Motor neuron (in vitro differentiated cells): ENCODE results near the gene DUSP2. TPM values are rescaled to one million over a fixed set of nuclear protein-coding genes. Genes with fewer than 3 reads are reported as not detected.

Experiments
- ATAC-seq, 8 experiments: fragments of 200-7000 bp; cut with Tn5 transposase; replicated peaks in 6 of 8; 2 replicates each; pipeline ENCODE4 v1.8.0; 2021; ENCODE audit warnings: mild to moderate bottlenecking in 8 of 8, moderate library complexity in 8 of 8
- H3K27ac ChIP-seq, 2 donors: fragments of 250-450 bp; sonication (Bioruptor Pico); 2 replicates each; pipeline ENCODE4 v1.9.0; 2021; ENCODE audit warnings: antibody characterized with exemption in 2 of 2, mild to moderate bottlenecking in 2 of 2, moderate library complexity in 1 of 2
- H3K4me1 ChIP-seq, 2 donors: fragments of 250-450 bp; sonication (Bioruptor Pico); replicated peaks in 1 of 2; 2 replicates each; pipeline ENCODE4 v1.6.1; 2021; ENCODE audit warnings: antibody characterized with exemption in 2 of 2, mild to moderate bottlenecking in 2 of 2, moderate library complexity in 1 of 2
- H3K4me3 ChIP-seq, 5 donors: fragments of 250-450 bp; sonication (Bioruptor Pico); 2 replicates each; pipeline ENCODE4 v1.9.0; 2021; ENCODE audit warnings: antibody characterized with exemption in 5 of 5, mild to moderate bottlenecking in 5 of 5, moderate library complexity in 4 of 5
- WGBS, 10 experiments: fragments of 450-650 bp; shearing (Covaris generic); methylation state at CpG; one replicate each; pipeline ENCODE4 v1.0.0; 2022; 5-methylcytosine and 5-hydroxymethylcytosine counted together
- in situ Hi-C, 9 experiments: fragments of 400-800 bp; cut with MboI; loops; one replicate each; pipeline ENCODE4 v1.15.0; 2021; ENCODE audit warnings: low sequenced_read_pairs in 9 of 9, low pct_unique_long_range_greater_than_20kb in 2 of 9; ENCODE audit not compliant: unreplicated experiment in 9 of 9
- total RNA-seq, 8 experiments: library from RNA; unstranded; fragments of 300-600 nt; gene quantifications; 2 replicates each; pipeline versions ENCODE4 v1.2.3 to v1.2.4, GENCODE V29; 2022

DUSP2 gene
- total RNA-seq, 8 experiments from 2014 or later: 0.36 to 6.1 (median 1.1) TPM

- peaks cover 10 to 19% of the 10 kb centered on the region in 2 donors for H3K4me1 ChIP-seq
- no peak for ATAC-seq
- WGBS, 10 experiments: 45 to 100% (median 64%) methylated on average over 1 to 4 of the region's 4 CpGs; no CpG with 5 or more reads in 3 of the 10 experiments
- H3K27ac ChIP-seq: no peak overlapping the region
- in situ Hi-C loops: loop anchor here in 2 of 9 experiments (25.0 kb wide), 1 partner anchor 99 kb away; no protein-coding TSS in a partner anchor
- H3K4me3 ChIP-seq: no peak overlapping the region
These were observed 34.0 kb downstream of the DUSP2 start for GRCh38 chr2:96111257-96111640.

DNA sequence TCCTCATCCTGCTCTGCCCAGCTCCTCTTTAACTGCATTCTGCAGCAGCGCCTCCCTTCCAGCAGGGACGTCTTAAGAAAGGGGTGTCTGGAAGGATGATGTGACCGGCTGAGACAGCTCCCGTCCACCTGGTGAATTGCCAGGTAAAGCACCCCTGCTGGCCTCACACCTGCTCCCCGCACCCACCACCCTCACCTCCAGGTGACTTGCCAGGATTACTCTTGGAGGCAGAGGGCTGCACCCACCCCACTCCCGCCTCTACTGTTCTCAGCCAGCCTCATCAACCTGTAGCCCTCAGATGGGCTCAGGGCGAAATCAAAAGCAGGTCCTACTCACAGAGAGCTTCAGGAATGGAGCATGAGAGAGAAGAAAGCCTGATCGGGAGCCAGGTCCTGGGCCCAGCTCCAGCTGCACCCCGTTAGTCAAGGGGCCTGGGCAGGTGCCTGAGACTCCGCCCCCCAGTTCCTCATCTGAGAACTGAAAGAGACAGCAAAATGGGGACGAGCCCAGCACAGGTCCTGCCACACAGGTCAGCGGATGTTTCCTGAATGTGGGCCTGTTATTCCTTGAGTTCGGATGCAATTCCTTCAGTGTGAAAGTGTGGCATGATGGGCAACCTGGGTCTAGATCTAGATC lies 34.5 kb downstream of the DUSP2 start:
- WGBS, 10 experiments: 27 to 100% (median 67%) methylated on average over 1 to 5 of the region's 13 CpGs; no CpG with 5 or more reads in 3 of the 10 experiments
- no peak overlapping the region for H3K4me3 ChIP-seq
- peaks cover 10 to 19% of the 10 kb centered on the region in 2 donors for H3K4me1 ChIP-seq
- in situ Hi-C loops: loop anchor here in 2 of 9 experiments (25.0 kb wide), 1 partner anchor 98 kb away; no protein-coding TSS in a partner anchor
- H3K27ac ChIP-seq: no peak overlapping the region
- ATAC-seq: no peak

- 20 to 80% methylated on average over 1 of the region's 3 CpGs; no CpG with 5 or more reads in 8 of the 10 experiments for WGBS, 10 experiments
- in situ Hi-C loops: loop anchor here in 2 of 9 experiments (25.0 kb wide), 1 partner anchor 98 kb away; no protein-coding TSS in a partner anchor
- ATAC-seq: no peak
- Histone ChIP-seq H3K27ac (peak overlapping the region in 1 of 2 donors; percentile 83), H3K4me1 (peaks cover 10 to 19% of the 10 kb centered on the region in 2 donors), H3K4me3 (no peak overlapping the region)
These were observed 35.2 kb downstream of the DUSP2 start for GRCh38 chr2:96109931-96110511.

DNA sequence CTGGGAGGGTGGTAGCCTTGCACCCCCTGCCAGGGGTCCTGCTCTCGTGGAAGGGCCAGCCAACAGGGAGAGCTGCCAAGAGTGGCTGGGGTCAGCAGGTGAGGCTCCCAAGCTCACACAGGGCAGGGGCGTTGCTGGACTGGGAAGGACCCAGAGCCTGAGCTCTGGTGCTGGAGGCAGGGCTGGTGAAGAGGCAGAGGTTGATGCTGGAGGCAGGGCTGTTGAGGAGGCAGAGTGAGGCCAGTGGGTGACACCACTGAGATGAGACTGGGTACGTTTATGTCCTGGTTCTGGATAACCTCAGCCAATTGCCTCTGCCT lies 35.9 kb downstream of the DUSP2 start:
- WGBS, 10 experiments: 61 to 89% methylated on average over 2 of the region's 3 CpGs; no CpG with 5 or more reads in 8 of the 10 experiments
- in situ Hi-C loops: loop anchor here in 2 of 9 experiments (25.0 kb wide), 1 partner anchor 97 kb away; no protein-coding TSS in a partner anchor
- Histone ChIP-seq H3K4me1 (peaks cover 10 to 19% of the 10 kb centered on the region in 2 donors), H3K27ac (peak overlapping the region in 1 of 2 donors; percentile 83), H3K4me3 (no peak overlapping the region)
- ATAC-seq: peak in 3 of 8 experiments; percentile 17 to 29 (median 28)

- ATAC-seq: peak in 5 of 8 experiments; percentile 19 to 74 (median 65)
- no peak overlapping the region for H3K4me3 ChIP-seq
- H3K27ac ChIP-seq: peak overlapping the region in 1 of 2 donors; percentile 83
- in situ Hi-C loops: loop anchor here in 2 of 9 experiments (25.0 kb wide), 1 partner anchor 96 kb away; no protein-coding TSS in a partner anchor
- 9 to 55% (median 21%) methylated on average over 1 to 9 of the region's 17 CpGs; no CpG with 5 or more reads in 5 of the 10 experiments for WGBS, 10 experiments
- peaks cover 10 to 19% of the 10 kb centered on the region in 2 donors for H3K4me1 ChIP-seq
These were observed 36.5 kb downstream of the DUSP2 start for GRCh38 chr2:96108541-96109360.

DNA sequence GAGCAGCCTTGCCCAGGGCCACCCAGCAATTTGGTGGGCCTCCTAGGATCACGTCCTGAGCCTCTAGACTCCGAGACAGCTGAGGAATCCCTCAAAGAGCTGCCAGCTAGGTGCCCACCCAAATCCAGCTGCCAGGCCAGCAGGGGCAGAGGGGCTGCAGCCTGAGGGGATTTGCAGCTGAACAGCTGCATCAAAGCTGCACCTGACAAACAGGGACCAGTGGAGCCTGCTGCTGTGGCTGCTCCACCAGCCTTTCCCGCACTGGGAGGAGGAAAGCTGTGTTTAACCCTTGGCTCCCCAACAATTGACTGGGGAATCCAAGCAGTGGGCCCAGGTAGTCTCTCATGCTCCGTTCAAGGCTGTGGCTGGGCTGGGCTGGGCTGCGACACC lies 37.1 kb downstream of the DUSP2 start:
- in situ Hi-C loops: loop anchor here in 2 of 9 experiments (25.0 kb wide), 1 partner anchor 96 kb away; no protein-coding TSS in a partner anchor

DNA sequence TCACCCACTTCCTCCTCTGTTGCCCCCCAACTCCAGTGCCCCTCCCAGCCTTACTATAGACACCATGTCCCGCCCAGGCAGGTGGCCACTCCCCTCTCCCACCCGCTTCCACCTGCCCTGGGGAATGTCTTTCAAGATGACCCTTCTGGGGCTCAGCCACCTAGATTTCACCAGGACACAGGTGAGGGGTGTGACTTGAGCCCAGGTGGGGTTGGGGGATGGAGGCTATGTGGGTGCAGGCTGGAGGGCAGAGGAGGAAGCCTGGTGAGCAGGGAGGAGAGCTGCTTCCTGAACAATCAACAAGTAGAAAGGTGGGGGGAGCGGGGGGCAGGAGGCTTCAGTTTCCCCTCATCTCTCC lies 37.6 kb downstream of the DUSP2 start:
- 100% methylated on average over 1 of the region's 3 CpGs; no CpG with 5 or more reads in 9 of the 10 experiments for WGBS, 10 experiments
- Histone ChIP-seq H3K4me1 (peaks cover 10 to 19% of the 10 kb centered on the region in 2 donors), H3K27ac (no peak overlapping the region), H3K4me3 (no peak overlapping the region)
- no peak for ATAC-seq
- in situ Hi-C loops: loop anchor here in 2 of 9 experiments (25.0 kb wide), 1 partner anchor 95 kb away; no protein-coding TSS in a partner anchor

More for the DNA sequence above, 37.1 kb downstream of the DUSP2 start:
- Histone ChIP-seq H3K4me1 (peaks cover 10 to 19% of the 10 kb centered on the region in 2 donors), H3K27ac (peak overlapping the region in 1 of 2 donors; percentile 83), H3K4me3 (no peak overlapping the region)
- 0 to 93% (median 40%) methylated on average over 1 to 2 of the region's 5 CpGs; no CpG with 5 or more reads in 6 of the 10 experiments for WGBS, 10 experiments
- ATAC-seq: peak in 2 of 8 experiments; percentile 20 to 32

- Histone ChIP-seq H3K4me3 (no peak overlapping the region), H3K4me1 (peaks cover 10 to 22% of the 10 kb centered on the region in 2 donors), H3K27ac (no peak overlapping the region)
- WGBS, 10 experiments: 60 to 92% (median 73%) methylated on average over 1 to 2 of the region's 9 CpGs; no CpG with 5 or more reads in 6 of the 10 experiments
- ATAC-seq: no peak
- in situ Hi-C loops: loop anchor here in 2 of 9 experiments (25.0 kb wide), 1 partner anchor 95 kb away; no protein-coding TSS in a partner anchor
These were observed 38.1 kb downstream of the DUSP2 start for GRCh38 chr2:96106991-96107707.

DNA sequence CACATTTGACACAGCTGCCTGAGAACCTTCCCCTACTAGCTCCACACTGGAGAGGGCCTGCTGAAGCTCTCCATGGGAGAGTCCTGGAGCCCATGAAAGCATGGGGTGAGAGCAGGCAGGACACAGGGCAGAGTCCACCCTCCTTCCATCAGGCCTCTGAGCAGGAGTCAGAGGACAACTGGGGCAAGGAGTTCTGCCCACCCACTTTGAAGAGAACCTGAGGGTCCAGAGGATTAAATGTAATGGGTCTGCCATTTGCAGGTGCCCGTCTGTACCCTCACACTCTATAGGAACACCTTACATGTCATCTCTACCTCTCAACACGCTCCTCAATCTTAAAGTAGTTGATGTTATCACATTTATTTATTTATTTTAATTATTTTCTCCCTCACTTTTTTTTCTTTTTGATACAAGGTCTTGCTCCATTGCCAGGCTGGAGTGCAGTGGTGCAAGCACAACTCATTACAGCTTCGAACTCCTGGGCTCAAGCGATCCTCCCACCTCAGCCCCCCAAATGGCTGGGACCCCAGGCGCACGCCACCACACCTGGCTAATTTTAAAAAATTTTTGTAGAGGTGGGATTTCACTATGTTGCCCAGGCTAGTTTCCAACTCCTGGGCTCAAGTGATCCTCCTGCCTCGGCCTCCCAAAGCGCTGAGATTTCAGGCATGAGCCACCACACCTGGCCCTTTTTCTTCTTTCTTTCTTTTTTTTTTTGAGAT lies 39.1 kb downstream of the DUSP2 start:
- 33 to 100% (median 96%) methylated on average over 1 to 6 of the region's 8 CpGs; no CpG with 5 or more reads in 1 of the 10 experiments for WGBS, 10 experiments
- in situ Hi-C loops: loop anchor here in 2 of 9 experiments (25.0 kb wide), 1 partner anchor 94 kb away; no protein-coding TSS in a partner anchor
- peaks cover 10 to 26% of the 10 kb centered on the region in 2 donors for H3K4me1 ChIP-seq
- ATAC-seq: no peak
- H3K4me3 ChIP-seq: no peak overlapping the region
- H3K27ac ChIP-seq: no peak overlapping the region

- WGBS, 10 experiments: 50 to 100% (median 59%) methylated on average over 1 to 2 of the region's 3 CpGs; no CpG with 5 or more reads in 6 of the 10 experiments
- no peak for ATAC-seq
- H3K27ac ChIP-seq: no peak overlapping the region
- H3K4me3 ChIP-seq: no peak overlapping the region
- H3K4me1 ChIP-seq: peaks cover 10 to 26% of the 10 kb centered on the region in 2 donors
- in situ Hi-C loops: loop anchor here in 2 of 9 experiments (25.0 kb wide), 1 partner anchor 93 kb away; no protein-coding TSS in a partner anchor
These were observed 39.9 kb downstream of the DUSP2 start for GRCh38 chr2:96105152-96105915.

DNA sequence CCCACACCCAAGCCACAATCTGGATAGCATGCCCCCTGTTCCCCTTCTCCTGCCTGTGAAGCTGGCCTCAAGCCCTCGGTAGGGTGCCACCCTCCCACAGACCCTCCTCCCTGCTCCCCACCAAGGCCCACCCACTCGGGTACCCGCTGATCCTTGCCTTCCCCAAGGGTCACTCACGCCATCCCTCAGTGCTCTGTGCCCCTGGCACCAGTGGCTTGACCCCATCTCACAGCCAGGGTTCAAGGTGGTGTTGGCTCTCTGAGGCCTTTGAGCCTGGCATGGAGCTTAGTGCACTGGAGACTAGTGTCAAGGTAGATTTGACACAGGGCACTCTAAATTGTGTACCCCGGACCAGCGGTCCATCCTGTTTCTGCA lies 40.8 kb downstream of the DUSP2 start:
- no peak for ATAC-seq
- H3K4me1 ChIP-seq: peaks cover 10 to 22% of the 10 kb centered on the region in 2 donors
- H3K27ac ChIP-seq: no peak overlapping the region
- 75% methylated on average over 1 of the region's 6 CpGs; no CpG with 5 or more reads in 9 of the 10 experiments for WGBS, 10 experiments
- in situ Hi-C loops: loop anchor here in 2 of 9 experiments (25.0 kb wide), 1 partner anchor 92 kb away; no protein-coding TSS in a partner anchor
- no peak overlapping the region for H3K4me3 ChIP-seq
